ENCODE results near the gene NRDC.

The NRDC gene

DNA sequence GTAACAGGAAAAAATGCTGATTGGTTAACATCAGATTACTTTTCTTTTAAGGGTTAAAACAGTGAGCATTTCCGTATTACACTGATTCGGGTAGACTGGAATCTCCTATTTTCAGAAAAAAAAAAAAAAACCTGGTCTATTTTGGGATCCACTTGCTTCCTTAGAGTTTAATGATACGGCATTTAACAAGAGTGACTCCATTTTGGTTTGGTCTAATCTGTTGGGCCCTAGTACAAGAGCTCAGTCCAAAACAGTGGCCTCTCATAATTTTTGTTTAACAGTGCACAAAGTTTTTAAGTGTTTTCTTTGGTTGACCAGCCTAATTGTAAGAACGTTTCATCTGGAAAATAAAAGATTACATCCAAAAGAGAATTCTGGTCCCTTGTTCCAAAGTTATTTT, 120.2 kb downstream of the NRDC start:
- DNase-seq: no peak

DNA sequence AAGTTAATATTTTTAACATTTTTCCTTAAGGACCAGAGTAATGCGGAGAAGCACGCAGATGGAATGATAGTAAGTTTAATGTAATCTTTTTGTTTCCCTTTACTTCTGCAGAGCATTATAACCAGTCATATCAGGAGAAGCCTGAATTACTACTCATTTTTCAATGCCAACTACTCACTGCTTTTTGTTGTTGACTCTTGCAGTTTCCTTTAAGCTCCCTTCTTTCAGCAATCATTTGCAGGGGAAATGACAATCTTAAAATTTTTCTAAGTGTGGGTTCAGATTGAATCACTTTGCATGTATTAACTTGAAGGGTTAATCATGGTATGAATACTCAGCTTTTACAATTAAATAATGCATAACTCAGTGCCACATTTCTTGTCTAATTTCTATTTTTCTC, 122.2 kb downstream of the NRDC start:
- no peak for DNase-seq

DNA sequence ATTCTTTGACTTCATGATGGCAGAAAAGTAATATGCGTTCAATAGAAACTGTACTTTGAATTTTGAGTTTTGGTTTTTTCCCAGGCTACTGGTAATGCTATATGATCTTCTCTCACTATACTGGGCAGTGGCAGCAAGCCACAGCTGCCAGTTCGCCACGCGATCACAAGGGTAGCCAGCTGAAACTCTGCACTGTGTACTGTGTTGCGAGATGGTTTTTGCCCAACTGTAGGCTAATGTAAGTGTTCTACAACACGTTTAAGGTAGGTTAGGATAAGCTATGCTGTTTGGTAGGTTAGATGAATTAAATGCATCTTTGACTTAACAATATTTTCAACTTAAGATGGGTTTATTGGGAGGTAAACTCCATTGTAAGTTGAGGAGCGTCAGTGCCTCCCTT, 123.1 kb downstream of the NRDC start:
- DNase-seq: no peak

DNA sequence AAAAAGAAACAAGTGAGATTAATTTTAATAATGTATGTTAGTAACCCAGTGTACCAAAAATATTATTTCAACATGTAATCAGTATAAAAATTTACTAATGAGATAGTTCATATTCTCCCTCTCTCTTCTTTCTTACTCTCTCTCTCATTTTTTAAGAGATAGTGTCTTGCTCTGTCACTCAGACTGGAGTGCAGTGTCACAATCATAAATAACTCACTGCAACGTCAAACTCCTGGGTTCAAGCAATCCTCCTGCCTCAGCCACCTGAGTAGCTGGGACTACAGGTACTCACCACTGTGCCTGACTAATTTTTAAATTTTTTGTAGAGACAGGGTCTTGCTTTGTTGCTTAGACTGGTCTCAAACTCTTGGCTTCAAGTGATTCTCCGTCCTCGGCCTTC, 123.9 kb downstream of the NRDC start:
- DNase-seq: no peak

DNA sequence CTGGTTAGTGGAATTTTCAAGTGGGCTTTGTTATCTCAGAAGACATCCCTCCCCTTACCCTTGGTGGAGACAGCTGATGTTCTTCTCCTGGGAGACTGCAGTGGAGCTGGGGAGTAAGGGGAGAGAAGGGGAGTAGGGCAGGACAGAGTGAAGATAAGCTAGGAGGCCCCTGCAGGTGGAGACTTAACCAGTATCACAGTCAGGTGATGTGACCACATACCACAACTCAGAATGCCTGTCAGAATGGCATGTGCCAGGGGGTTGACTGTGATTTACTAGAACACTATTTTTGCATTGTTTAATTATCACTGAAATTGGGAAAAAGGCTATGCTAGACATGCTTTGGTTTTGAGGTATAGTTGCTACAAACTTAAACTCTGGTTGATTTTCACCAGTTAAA, 124.6 kb downstream of the NRDC start:
- no peak for DNase-seq

DNA sequence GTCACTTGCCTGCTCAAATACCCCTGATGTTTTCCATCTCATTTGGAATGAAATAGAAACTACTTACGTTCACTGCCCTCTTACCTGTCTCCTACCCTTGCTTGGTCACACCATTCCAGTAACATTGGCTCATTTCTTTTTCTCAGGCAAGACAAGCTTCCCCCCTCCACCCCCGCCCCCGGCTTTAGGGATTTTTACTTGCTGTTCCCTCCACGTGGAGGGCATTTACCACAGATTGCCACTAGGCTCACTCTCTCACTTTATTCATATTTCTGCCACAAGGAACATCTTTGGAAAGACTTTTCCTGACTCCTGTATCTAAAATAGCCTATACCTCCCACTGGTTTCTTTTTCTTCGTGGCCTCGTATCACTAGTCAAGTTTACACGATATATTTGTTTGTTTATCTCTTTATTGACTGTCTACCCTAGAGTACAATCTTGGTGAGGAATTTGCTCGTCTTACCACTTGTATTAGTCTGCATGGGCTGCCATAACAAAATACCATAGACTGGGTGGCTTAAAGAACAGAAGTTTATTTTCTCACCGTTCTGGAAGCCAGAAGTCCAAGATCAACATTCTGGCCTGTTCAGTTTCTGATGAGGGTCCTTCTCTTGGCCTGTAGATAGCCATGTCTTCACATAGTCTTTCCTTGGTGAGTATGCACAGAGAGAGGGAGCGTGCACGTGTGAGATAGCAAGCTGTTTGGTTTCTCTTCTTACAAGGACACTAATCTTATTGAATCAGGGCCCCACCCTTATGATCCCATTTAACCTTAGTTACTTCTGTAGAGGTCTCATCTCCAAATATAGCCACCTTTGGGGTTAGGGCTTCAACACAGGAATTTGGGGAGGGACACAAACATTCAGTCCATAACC, 126.2 kb downstream of the NRDC start:
- no peak for DNase-seq

DNA sequence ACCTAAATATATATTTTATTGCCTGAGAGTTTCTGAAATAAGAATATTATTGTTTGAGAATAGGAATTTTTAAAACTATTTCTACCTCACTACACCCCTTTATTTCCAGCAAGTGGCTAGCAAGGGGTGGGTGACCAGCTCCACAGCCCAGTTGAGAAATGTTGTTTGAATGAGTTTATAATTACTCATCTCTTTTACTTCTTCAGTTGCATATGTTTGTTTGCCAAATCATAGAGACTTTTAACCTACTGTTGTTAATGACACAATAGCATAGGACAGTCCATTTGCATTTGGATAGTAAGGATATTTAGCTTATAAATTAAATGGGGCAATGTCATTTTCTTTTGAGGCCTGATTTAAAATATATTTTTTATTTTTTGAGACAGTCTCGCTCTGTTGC, 127.8 kb downstream of the NRDC start:
- DNase-seq: no peak

DNA sequence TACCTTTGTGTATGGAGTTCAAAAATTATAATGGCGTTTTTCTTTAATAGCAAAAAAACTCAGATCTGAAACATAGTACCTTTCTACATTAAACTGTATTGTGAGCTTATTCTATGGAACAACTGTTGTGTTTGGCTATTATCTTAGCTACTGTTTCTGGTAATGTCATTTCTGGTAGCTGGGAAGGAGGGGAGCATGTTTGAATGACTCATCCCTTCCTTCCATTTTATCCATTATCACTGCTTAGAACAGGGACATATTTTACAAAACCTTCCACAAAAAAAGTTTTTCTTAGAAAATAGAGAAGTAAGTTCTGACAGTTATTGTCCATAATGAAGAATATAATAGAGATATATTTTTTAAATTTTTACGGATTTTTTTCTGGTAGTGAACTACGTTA, 128.3 kb downstream of the NRDC start:
- DNase-seq: no peak

DNA sequence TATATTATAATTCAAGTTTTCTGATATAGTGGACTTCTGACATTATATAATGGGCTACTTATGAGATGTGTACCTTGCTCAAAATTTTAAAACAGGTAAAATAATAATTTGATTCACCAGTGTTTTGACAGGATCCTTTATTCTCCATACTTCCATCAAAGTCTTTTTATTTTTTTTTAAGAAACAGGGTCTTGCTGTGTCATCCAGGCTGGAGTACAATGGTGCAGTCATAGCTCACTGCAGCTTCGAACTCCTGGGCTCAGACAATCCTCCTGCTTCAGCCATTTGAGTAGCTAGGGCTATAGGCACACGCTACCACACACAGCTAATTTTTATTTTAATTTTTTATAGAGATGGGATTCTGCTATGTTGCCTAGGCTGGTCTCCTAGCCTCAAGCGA, 129.4 kb downstream of the NRDC start:
- no peak for DNase-seq

DNA sequence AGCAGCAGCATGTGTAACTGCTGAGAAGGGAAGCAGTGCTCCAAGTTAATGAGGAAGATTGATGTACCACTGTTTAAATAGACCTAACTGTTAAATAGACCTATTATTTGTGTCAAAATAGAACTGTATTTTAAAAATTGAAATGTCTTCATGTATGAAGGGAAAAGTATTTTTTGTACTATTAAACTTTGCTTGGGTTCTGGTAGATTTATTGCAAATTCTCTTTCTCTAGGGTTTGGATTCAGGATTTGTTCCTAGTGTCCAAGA, 133.3 kb downstream of the NRDC start:
- DNase-seq: no peak

DNA sequence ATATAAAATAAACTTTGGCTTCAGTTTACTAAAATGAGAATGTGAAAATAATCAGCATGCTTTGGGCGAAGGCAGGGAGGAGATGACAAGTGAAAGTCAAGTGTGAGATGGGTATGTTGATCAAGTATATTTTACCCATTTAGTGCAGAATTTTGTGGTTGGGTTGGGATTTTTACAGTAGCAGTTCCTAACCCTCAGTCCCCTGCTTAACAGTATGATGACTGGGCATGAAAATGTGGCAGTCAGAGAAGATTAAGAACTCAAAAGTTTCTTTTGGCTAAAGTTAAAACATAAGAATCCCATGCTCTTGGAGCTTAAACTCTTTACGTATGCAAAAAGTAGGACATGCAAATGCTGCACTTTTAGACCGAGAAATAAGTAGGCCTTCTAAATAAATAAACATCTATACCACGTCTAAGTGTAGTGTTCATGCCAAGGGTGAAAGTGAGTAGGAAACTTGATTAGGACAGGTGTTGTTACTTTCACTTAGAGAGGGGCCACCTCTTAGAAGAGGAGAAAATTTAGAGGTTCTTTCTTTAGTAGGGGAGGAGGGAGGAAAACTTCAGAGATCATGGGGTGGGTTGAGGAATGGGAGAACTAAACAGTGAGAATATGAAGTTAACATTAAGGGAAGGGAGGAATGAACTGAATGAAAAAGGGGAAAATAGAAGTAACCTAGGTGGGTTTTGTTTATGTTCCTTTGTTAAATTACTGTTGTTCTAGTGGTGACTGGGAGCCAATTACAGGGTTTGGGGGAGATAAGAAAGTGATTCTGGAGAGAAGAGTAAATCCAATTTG, 133.8 kb downstream of the NRDC start:
- DNase-seq: no peak

DNA sequence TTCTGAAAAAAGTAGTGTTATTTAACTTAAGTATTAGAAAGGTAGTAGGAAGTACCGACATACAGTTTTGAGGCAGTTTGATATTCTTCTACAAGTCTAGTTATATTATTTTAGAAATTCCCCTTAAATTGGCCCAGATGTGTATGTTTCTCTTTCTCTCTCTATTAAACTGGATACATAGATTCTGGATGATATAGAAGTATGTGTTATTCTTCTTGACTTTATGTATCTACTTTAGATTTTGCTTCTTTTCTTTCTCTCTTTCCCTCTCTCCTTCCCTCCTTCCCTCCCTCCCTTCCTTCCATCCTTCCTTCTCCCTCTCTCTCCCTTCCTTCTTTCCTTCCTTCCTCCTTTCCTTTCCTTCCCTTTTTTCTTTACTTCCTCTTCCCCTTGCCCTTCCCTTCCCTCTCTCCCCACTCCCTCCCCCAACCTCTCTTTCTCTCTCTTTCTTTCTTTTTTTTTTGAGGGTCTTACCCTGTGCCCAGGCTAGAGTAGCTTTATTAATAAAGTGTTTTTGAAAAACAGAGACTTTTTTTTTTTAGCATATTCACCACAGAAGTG, 137.3 kb downstream of the NRDC start:
- no peak for DNase-seq

DNA sequence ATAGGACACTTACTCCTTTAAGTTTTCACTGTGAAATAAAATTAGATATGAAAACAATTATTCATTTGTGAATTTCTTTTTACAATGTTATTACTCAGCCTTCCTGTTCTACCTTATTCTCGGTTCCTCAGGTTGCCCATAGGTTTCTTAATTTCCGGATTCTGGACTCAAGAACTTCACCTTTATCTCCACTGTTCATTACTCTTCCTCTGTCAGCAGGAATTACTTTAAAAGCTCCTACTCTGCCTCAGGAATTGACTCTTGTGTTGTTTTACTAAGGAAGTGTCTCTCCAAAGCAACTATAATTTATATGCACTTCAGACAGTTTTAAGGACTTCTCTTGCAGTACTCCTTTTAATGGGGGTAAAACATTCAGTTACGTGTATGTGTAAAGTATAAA, 137.9 kb downstream of the NRDC start:
- no peak for DNase-seq
